ENCODE data around the gene TPSAB1.

GRCh38 chr16:1225051-1225451 is 15.5 kb upstream of the TPSAB1 start, which contains the start of gene TPSG1:
- TF ChIP-seq POLR2A (IDR thresholded peaks at IDR 0.05; ENCODE audit: extremely low read depth, insufficient read length), result no peak
- TF ChIP-seq CTCF (IDR thresholded peaks at IDR 0.05; ENCODE audit: low read depth, low read length), result no peak
